Epidermal melanocyte (primary cell): ENCODE measurements around the gene CCDC88C.
A peak's percentile ranks its signal among the peaks of the same experiment; 100 is the strongest.

Experiments
- DNase-seq: peaks from one replicate; pipeline ENCODE4 v3.0.0; 2011; ENCODE audit warnings: low spot score; ENCODE audit not compliant: insufficient read length

CCDC88C gene

GRCh38 chr14:91348845-91349465, 68.7 kb downstream of the CCDC88C start:
- DNase-seq: peak; percentile 71

GRCh38 chr14:91346838-91347173, 70.8 kb downstream of the CCDC88C start:
- no peak for DNase-seq

- DNase-seq: no peak
Measured at GRCh38 chr14:91344096-91344495, 73.5 kb downstream of the CCDC88C start.

- no peak for DNase-seq
Measured at GRCh38 chr14:91343051-91343450, 74.6 kb downstream of the CCDC88C start.

GRCh38 chr14:91342206-91342760, 75.3 kb downstream of the CCDC88C start:
- DNase-seq: no peak

- DNase-seq: no peak
Measured at GRCh38 chr14:91341751-91342154, 75.9 kb downstream of the CCDC88C start.

GRCh38 chr14:91341334-91341733, 76.3 kb downstream of the CCDC88C start:
- DNase-seq: no peak

GRCh38 chr14:91339671-91340369, 77.8 kb downstream of the CCDC88C start:
- no peak for DNase-seq

- DNase-seq: no peak
Measured at GRCh38 chr14:91339076-91339475, 78.5 kb downstream of the CCDC88C start.

GRCh38 chr14:91338379-91338778, 79.2 kb downstream of the CCDC88C start:
- no peak for DNase-seq

GRCh38 chr14:91337699-91338335, 79.8 kb downstream of the CCDC88C start:
- no peak for DNase-seq

- DNase-seq: no peak
Measured at GRCh38 chr14:91336093-91336450, 81.5 kb downstream of the CCDC88C start.

GRCh38 chr14:91335191-91336092, 82.2 kb downstream of the CCDC88C start:
- no peak for DNase-seq

GRCh38 chr14:91333650-91334039, 84.0 kb downstream of the CCDC88C start:
- no peak for DNase-seq

GRCh38 chr14:91332986-91333649, 84.5 kb downstream of the CCDC88C start:
- DNase-seq: no peak

- no peak for DNase-seq
Measured at GRCh38 chr14:91332171-91332985, 85.2 kb downstream of the CCDC88C start.

GRCh38 chr14:91331721-91332120, 85.9 kb downstream of the CCDC88C start:
- no peak for DNase-seq

- DNase-seq: no peak
Measured at GRCh38 chr14:91330856-91331255, 86.8 kb downstream of the CCDC88C start.

GRCh38 chr14:91330096-91330696, 87.4 kb downstream of the CCDC88C start:
- no peak for DNase-seq
